IMR-90 (cell line): ENCODE measurements around the gene SCAF4. TPM values are rescaled to one million over a fixed set of nuclear protein-coding genes. Genes with fewer than 3 reads are reported as not detected.

Experiments
- ATAC-seq: fragments of 200-7000 bp; cut with Tn5 transposase; 2 replicates; pipeline ENCODE4 v1.9.1; 2020; ENCODE audit warnings: low read depth, mild to moderate bottlenecking, moderate library complexity
- BruUV-seq: library from RNA; stranded (reverse); fragments of 400-500 nt; replicated peaks from 2 replicates; lab custom pipeline; 2021; lab: Mats Ljungman, UMichigan
- CTCF ChIA-PET: fragments of 300-600 bp; formaldehyde crosslinking; extraction: SDS; loops from one replicate; lab custom pipeline; 2021; ENCODE audit warnings: antibody characterized with exemption; lab: Yijun Ruan, JAX
- POLR2A ChIA-PET: fragments of 300-600 bp; sonication (Branson Sonifier 250); formaldehyde crosslinking; loops from one replicate; lab custom pipeline; 2022; ENCODE audit warnings: antibody characterized with exemption; ENCODE audit not compliant: unreplicated experiment; lab: Charles Lee
- DNase-seq: peaks from one replicate; pipeline ENCODE4 v3.0.0; 2013
- H2AFZ ChIP-seq: replicated peaks from 2 replicates; pipeline ENCODE3; 2013; ENCODE audit warnings: low read length, mild to moderate bottlenecking; ENCODE audit not compliant: poor library complexity
- H2AK5ac ChIP-seq: 2 replicates; pipeline ENCODE4 v1.6.1; 2013; ENCODE audit warnings: low read depth, low read length, inconsistent platforms
- H2AK9ac ChIP-seq: replicated peaks from 2 replicates; pipeline ENCODE3; 2013; ENCODE audit warnings: mild to moderate bottlenecking, low read depth, low read length, moderate library complexity; ENCODE audit not compliant: poor library complexity
- H2BK120ac ChIP-seq: 2 replicates; pipeline ENCODE4 v1.6.1; 2013; ENCODE audit warnings: low read depth, low read length, inconsistent platforms
- H2BK15ac ChIP-seq: 3 replicates; pipeline ENCODE4 v1.6.1; 2013; ENCODE audit warnings: low read depth, low read length, inconsistent platforms
- H2BK20ac ChIP-seq: 2 replicates; pipeline ENCODE4 v1.6.1; 2013; ENCODE audit warnings: low read depth, mild to moderate bottlenecking, inconsistent platforms, low read length, moderate library complexity
- H2BK5ac ChIP-seq: 2 replicates; pipeline ENCODE4 v1.6.1; 2013; ENCODE audit warnings: mild to moderate bottlenecking, low read depth, low read length, inconsistent platforms; ENCODE audit not compliant: poor library complexity, severe bottlenecking
- H3K14ac ChIP-seq: replicated peaks from 2 replicates; pipeline ENCODE4 v1.6.1; 2013; ENCODE audit warnings: low read depth, low read length, inconsistent platforms
- H3K18ac ChIP-seq: 2 replicates; pipeline ENCODE4 v1.6.1; 2013; ENCODE audit warnings: low read depth, low read length, control low read depth
- H3K23ac ChIP-seq: 2 replicates; pipeline ENCODE4 v1.6.1; 2013; ENCODE audit warnings: low read depth, low read length, inconsistent platforms
- H3K27ac ChIP-seq: 2 replicates; pipeline ENCODE4 v1.5.1; 2013; ENCODE audit warnings: mild to moderate bottlenecking, control low read depth, low read length; ENCODE audit not compliant: insufficient read depth
- H3K27me3 ChIP-seq: 2 replicates; pipeline ENCODE4 v1.6.1; 2013; ENCODE audit warnings: low read length; ENCODE audit not compliant: control insufficient read depth, insufficient read depth
- H3K36me3 ChIP-seq: 2 replicates; pipeline ENCODE4 v1.6.1; 2013; ENCODE audit warnings: low read length, mixed read lengths; ENCODE audit not compliant: control insufficient read depth, insufficient read depth
- H3K4ac ChIP-seq: 2 replicates; pipeline ENCODE4 v1.6.1; 2013; ENCODE audit warnings: low read depth, low read length, inconsistent platforms
- H3K4me1 ChIP-seq: 2 replicates; pipeline ENCODE4 v1.6.1; 2013; ENCODE audit warnings: low read length, mixed read lengths; ENCODE audit not compliant: control insufficient read depth, insufficient read depth
- H3K4me2 ChIP-seq: 2 replicates; pipeline ENCODE4 v1.6.1; 2013; ENCODE audit warnings: low read depth, mild to moderate bottlenecking, control low read depth, low read length, moderate library complexity
- H3K4me3 ChIP-seq: 2 replicates; pipeline ENCODE4 v1.5.1; 2013; ENCODE audit warnings: low read depth, mild to moderate bottlenecking, control low read depth, low read length, moderate library complexity; ENCODE audit not compliant: insufficient read depth
- H3K56ac ChIP-seq: 2 replicates; pipeline ENCODE4 v1.6.1; 2013; ENCODE audit warnings: low read length, inconsistent platforms; ENCODE audit not compliant: insufficient read depth; ENCODE audit errors: extremely low read depth
- H3K79me1 ChIP-seq, 2 experiments: 2 replicates each; pipeline ENCODE4 v1.6.1; 2013; ENCODE audit warnings: low read length in 2 of 2, inconsistent platforms in 1 of 2, low read depth in 1 of 2
- H3K9ac ChIP-seq: 2 replicates; pipeline ENCODE4 v1.6.1; 2013; ENCODE audit warnings: low read depth, low read length, control low read depth
- H3K9me1 ChIP-seq: 2 replicates; pipeline ENCODE4 v1.6.1; 2013; ENCODE audit warnings: low read length, inconsistent platforms; ENCODE audit not compliant: insufficient read depth
- H3K9me3 ChIP-seq: 2 replicates; pipeline ENCODE4 v1.6.1; 2013; ENCODE audit warnings: low read length; ENCODE audit not compliant: control insufficient read depth, insufficient read depth
- H4K20me1 ChIP-seq: 2 replicates; pipeline ENCODE4 v1.6.1; 2013; ENCODE audit warnings: low read length, inconsistent platforms; ENCODE audit not compliant: insufficient read depth
- H4K5ac ChIP-seq: 2 replicates; pipeline ENCODE4 v1.6.1; 2013; ENCODE audit warnings: mild to moderate bottlenecking, low read depth, low read length, control low read depth
- H4K8ac ChIP-seq, 2 experiments: 2 replicates each; pipeline ENCODE4 v1.6.1; 2013; ENCODE audit warnings: low read depth in 2 of 2, low read length in 2 of 2, control low read depth in 1 of 2, inconsistent platforms in 1 of 2
- H4K91ac ChIP-seq: 2 replicates; pipeline ENCODE4 v1.6.1; 2013; ENCODE audit warnings: low read depth, low read length, inconsistent platforms; ENCODE audit not compliant: insufficient read depth
- BHLHE40 ChIP-seq: fragments of 150-350 bp; IDR thresholded peaks from 2 replicates; pipeline ENCODE4 v1.6.1; 2016; ENCODE audit warnings: mild to moderate bottlenecking, low read depth, low read length
- CEBPB ChIP-seq: IDR thresholded peaks from 2 replicates; pipeline ENCODE4 v1.6.1; 2012; ENCODE audit warnings: low read depth, low read length, improper control_type of control experiment
- CHD1 ChIP-seq: IDR thresholded peaks from 2 replicates; pipeline ENCODE4 v1.6.1; 2012; ENCODE audit warnings: low read depth, low read length, improper control_type of control experiment
- ELK1 ChIP-seq: fragments of 150-350 bp; IDR thresholded peaks from 2 replicates; pipeline ENCODE4 v1.6.1; 2016; ENCODE audit warnings: low read depth, mild to moderate bottlenecking, low read length, moderate library complexity, borderline replicate concordance
- MXI1 ChIP-seq: IDR thresholded peaks from 2 replicates; pipeline ENCODE4 v1.6.1; 2012; ENCODE audit warnings: low read depth, mild to moderate bottlenecking, low read length, moderate library complexity, borderline replicate concordance
- RCOR1 ChIP-seq: IDR thresholded peaks from 2 replicates; pipeline ENCODE4 v1.6.1; 2012; ENCODE audit warnings: mild to moderate bottlenecking, low read length, improper control_type of control experiment; ENCODE audit not compliant: insufficient replicate concordance
- RFX5 ChIP-seq: IDR thresholded peaks from 2 replicates; pipeline ENCODE4 v1.8.0; 2012; ENCODE audit warnings: low read depth, mild to moderate bottlenecking, low read length, moderate library complexity
- SMC3 ChIP-seq: fragments of 150-350 bp; IDR thresholded peaks from 2 replicates; pipeline ENCODE4 v1.6.1; 2016; ENCODE audit warnings: low read depth, mild to moderate bottlenecking, antibody characterized with exemption, low read length, moderate library complexity
- WGBS, 2 experiments: methylation state at CpG; one replicate each; pipeline versions ENCODE4 v1.1.5 to v1.1.7; 2013; ENCODE audit warnings: missing lambda C conversion rate in 2 of 2; ENCODE audit not compliant: insufficient read length in 1 of 2; ENCODE audit errors: extremely low coverage in 2 of 2; 5-methylcytosine and 5-hydroxymethylcytosine counted together
- dilution Hi-C: fragments of 300-500 bp; cut with HindIII; formaldehyde crosslinking; loops from one replicate; pipeline ENCODE4 v1.14.3; 2018; ENCODE audit warnings: low sequenced_read_pairs; ENCODE audit not compliant: unreplicated experiment
- in situ Hi-C: fragments of 300-500 bp; cut with MboI; formaldehyde crosslinking; loops from 3 replicates; pipeline ENCODE4 v1.14.3; 2019; ENCODE audit warnings: low sequenced_read_pairs, inconsistent platforms, mixed read lengths
- intact Hi-C: fragments of 100-400 bp; cut with micrococcal nuclease; formaldehyde crosslinking; loops from 2 replicates; pipeline ENCODE4 v1.10.0; 2022
- polyA plus RNA-seq, 3 experiments: library from polyadenylated mRNA; depleted of rRNA; stranded (reverse); fragments of >200 nt; gene quantifications; 2 replicates each; pipeline ENCODE4 v1.2.3, GENCODE V29; 2012; ENCODE audit warnings: low replicate concordance in 1 of 3
- total RNA-seq: library from RNA; depleted of rRNA; stranded (reverse); fragments of >200 nt; gene quantifications from 2 replicates; pipeline ENCODE4 v1.2.3, GENCODE V29; 2012

SCAF4 gene
- total and polyA plus RNA-seq, 2 of the 4 experiments (the other 2 are of a cell fraction): 2.7 to 12.1 TPM

- Histone ChIP-seq H4K5ac (no peak overlapping the region), H2BK120ac (no peak overlapping the region), H3K4me2 (no peak overlapping the region), H2BK15ac (no peak overlapping the region), H3K27me3 (no peaks in the 10 kb centered on the region), H3K4ac (no peak overlapping the region), H3K14ac (no peak overlapping the region), H3K9me1 (no peaks in the 10 kb centered on the region; the same call in 1 of the 2 replicates), H2BK20ac (no peak overlapping the region), H3K79me1 (peaks cover 8 to 35% of the 10 kb centered on the region in 2 experiments), H4K20me1 (peaks cover 39% of the 10 kb centered on the region), H2BK5ac (no peak overlapping the region), H2AFZ (no peak overlapping the region), H3K9ac (no peak overlapping the region), H3K4me3 (no peak overlapping the region), H3K56ac (no peak overlapping the region), H2AK9ac (no peak overlapping the region), H2AK5ac (no peak overlapping the region), H3K36me3 (peaks cover 5% of the 10 kb centered on the region), H3K27ac (no peak overlapping the region), H3K9me3 (no peaks in the 10 kb centered on the region), H3K4me1 (peaks cover 6% of the 10 kb centered on the region), H4K91ac (no peak overlapping the region), H4K8ac (no peak overlapping the region), H3K18ac (no peak overlapping the region), H3K23ac (no peak overlapping the region)
- DNase-seq (no peak), ATAC-seq (no peak)
- no TSS peak for BruUV-seq
- ChIA-PET POLR2A (no interaction called here), CTCF (interaction anchor here (1.2 to 1.4 kb wide), 2 partner anchors 11 to 17 kb away, joined by 3 read pairs; no protein-coding TSS in a partner anchor)
- intact Hi-C loops (no loop called here), in situ Hi-C loops (no loop called here), dilution Hi-C loops (no loop called here)
- TF ChIP-seq ELK1: no peak
- TF ChIP-seq SMC3: no peak
- TF ChIP-seq CEBPB: no peak
- TF ChIP-seq MXI1: no peak
- TF ChIP-seq RFX5: no peak
- TF ChIP-seq RCOR1: no peak
- TF ChIP-seq CHD1: no peak
- TF ChIP-seq BHLHE40: no peak
- WGBS, 2 experiments: 100% methylated on average over 1 of the region's 3 CpGs; no CpG with 5 or more reads in 1 of the 2 experiments
Measured at GRCh38 chr21:31706562-31706961, 25.4 kb downstream of the SCAF4 start.
